Activated T-cell treated with anti-CD3 and anti-CD28 coated beads for 1 hour (primary cell): ENCODE results near the gene WNK1.
"Not testable (repeated sequence)": the region's sequence is repeated elsewhere in the genome, so short reads cannot be mapped to it uniquely, and the experiment has no call there.

Source experiments
- DNase-seq: peaks from one replicate; pipeline ENCODE4 v3.0.0-alpha.2; 2020; ENCODE audit warnings: low read depth

WNK1 gene

GRCh38 chr12:817941-818600 lies 65.7 kb downstream of the WNK1 start:
- no peak for DNase-seq

- DNase-seq, result no peak
These were observed 66.4 kb downstream of the WNK1 start for GRCh38 chr12:818733-819132.

GRCh38 chr12:820336-820735 lies 68.0 kb downstream of the WNK1 start:
- no peak for DNase-seq

GRCh38 chr12:823028-823698 lies 70.8 kb downstream of the WNK1 start:
- DNase-seq, result no peak

GRCh38 chr12:826331-826730 lies 74.0 kb downstream of the WNK1 start:
- no peak for DNase-seq

GRCh38 chr12:828726-829395 lies 76.5 kb downstream of the WNK1 start:
- no peak for DNase-seq

- DNase-seq, result no peak
These were observed 77.9 kb downstream of the WNK1 start for GRCh38 chr12:830111-830867.

- DNase-seq, result no peak
These were observed 83.6 kb downstream of the WNK1 start for GRCh38 chr12:835754-836518.

GRCh38 chr12:836952-837351 lies 84.6 kb downstream of the WNK1 start:
- DNase-seq, result no peak

- DNase-seq, result no peak
These were observed 85.2 kb downstream of the WNK1 start for GRCh38 chr12:837548-837947.

- DNase-seq, result no peak
These were observed 91.2 kb downstream of the WNK1 start for GRCh38 chr12:843609-844008.

GRCh38 chr12:846421-846820 lies 94.0 kb downstream of the WNK1 start:
- DNase-seq, result no peak

GRCh38 chr12:848173-848865 lies 95.9 kb downstream of the WNK1 start:
- DNase-seq, result no peak

GRCh38 chr12:848882-849527 lies 96.6 kb downstream of the WNK1 start:
- DNase-seq, result no peak

GRCh38 chr12:849733-850437 lies 97.5 kb downstream of the WNK1 start:
- DNase-seq, result not testable (repeated sequence)

- no peak for DNase-seq
These were observed 99.0 kb downstream of the WNK1 start for GRCh38 chr12:851343-851742.

- no peak for DNase-seq
These were observed 99.5 kb downstream of the WNK1 start for GRCh38 chr12:851913-852312.

GRCh38 chr12:852864-853263 lies 100.5 kb downstream of the WNK1 start:
- DNase-seq, result no peak

GRCh38 chr12:857611-858010 lies 105.2 kb downstream of the WNK1 start:
- DNase-seq, result no peak

- DNase-seq, result no peak
These were observed 110.0 kb downstream of the WNK1 start for GRCh38 chr12:862303-862911.
